GM21423 (cell line): Measurements from ENCODE around the gene PHYKPL.

Experiments used
- ATAC-seq: cut with Tn5 transposase; IDR thresholded peaks from one replicate; pipeline ENCODE4 v1.9.1; 2021; ENCODE audit warnings: mild to moderate bottlenecking, moderate library complexity; ENCODE audit not compliant: unreplicated experiment

The PHYKPL gene

DNA sequence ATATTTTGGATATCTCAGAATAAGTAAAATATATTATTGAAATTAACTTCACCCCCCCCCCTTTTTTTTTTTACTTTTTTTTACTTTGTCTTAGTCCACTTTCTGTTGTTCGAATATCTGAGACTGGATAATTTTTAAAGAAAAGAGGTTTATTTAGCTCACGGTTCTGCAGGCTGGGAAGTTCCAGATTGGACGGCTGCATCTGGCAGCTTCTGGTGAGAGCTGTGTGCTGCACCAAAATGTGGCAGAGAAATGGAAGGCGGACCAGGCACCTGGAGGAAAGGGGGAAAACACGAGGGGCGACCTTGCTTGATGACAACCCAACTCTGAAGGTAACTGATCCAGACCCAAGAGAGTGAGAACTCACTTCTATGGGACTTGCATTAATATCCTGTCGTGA, 39.8 kb downstream of the PHYKPL start:
- ATAC-seq: no peak

DNA sequence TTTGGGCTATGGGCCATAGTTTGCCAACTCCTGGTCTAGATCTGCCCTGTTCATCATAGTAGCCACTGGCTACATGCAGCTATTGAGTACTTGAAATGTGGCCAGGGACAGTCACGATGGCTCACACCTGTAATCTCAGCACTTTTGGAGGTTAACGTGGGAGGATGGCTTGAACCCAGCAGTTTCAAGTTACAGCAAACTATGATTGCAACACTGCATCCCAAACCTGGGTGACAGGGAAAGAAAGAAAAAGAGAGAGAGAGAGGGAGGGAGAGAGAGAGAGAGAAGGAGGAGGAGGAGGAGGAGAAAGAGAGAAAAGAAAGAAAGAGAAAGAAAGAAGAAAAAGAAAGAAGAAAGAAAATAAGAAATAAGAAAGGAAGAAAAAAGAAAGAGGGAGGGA, 40.4 kb downstream of the PHYKPL start:
- ATAC-seq: no peak

DNA sequence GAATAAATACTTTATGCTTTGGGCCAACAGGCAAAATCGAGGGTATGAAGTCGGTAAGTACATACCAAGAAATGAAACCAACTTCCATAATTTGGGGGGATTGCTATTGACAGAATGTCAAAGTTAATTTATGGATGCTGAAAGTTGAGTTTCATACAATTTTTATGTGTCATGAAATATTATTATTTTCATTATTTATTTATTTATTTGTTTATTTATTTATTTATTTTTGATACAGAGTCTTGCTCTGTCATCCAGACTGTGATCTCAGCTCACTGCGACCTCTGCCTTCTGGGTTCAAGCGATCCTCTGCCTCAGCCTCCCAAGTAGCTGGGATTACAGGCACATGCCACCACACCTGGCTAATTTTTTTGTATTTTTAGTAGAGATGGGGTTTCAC, 40.9 kb downstream of the PHYKPL start:
- no peak for ATAC-seq

DNA sequence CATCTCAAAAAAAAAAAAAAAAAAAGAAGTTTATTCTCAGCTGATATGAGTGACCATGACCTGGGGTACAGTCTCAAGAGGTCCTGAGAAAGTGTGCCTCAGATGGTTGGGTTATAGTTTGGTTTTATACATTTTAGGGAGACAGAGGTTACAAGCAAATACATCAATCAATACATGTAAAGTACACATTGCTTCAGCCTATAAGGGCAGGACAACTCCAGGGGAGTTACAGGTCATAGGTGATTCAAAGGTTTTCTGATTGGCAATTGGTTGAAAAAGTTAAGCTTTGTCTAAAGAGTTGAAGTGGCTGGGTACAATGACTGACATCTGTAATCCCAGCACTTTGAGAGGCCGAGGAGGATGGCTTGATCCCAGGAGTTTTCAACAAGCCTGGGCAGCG, 43.2 kb downstream of the PHYKPL start:
- no peak for ATAC-seq

DNA sequence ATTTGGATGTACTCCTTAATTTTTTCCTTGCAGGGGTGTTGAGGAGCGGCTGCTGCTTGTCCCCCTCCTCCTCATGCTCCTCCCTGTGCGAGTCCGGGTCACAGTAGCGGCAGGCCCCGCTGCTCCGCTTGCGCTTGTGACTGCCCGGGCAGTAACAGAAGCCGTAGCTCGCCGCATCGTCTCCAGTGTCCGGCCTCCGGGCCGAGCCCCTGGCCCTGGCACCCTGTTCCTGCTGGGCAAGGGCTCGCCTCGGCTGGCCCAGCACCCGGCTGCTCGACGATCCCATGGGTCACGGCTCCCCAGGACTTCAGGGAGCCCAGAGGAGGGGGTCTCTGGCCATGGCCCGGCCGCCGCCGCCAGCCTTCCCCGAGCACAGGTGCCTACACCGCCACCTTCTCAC, 45.6 kb downstream of the PHYKPL start, which contains the start of gene GMCL2:
Gene GMCL2, minus strand, starts transcription at position 358 of the 400 bp plus-strand sequence. Its CDS starts 72 bp downstream, at position 286.
- no peak for ATAC-seq

DNA sequence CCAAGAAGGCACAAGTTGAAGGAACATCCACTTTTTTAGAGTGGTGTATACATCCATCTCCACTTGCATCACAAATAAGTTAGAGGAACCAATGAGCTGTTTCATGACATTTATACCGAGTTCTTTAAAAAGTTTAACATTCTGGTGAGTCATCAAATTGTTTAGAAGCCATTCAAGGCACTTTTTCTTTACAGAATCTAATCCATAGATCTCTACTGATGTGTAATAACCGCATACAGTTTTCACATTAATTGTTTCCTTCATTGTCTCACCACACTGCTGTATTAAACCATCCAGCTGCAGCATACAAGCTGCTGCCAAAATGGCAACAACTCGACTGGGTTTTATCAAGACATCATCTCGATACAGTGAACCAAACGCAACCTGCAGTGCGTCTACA, 46.2 kb downstream of the PHYKPL start:
- no peak for ATAC-seq

DNA sequence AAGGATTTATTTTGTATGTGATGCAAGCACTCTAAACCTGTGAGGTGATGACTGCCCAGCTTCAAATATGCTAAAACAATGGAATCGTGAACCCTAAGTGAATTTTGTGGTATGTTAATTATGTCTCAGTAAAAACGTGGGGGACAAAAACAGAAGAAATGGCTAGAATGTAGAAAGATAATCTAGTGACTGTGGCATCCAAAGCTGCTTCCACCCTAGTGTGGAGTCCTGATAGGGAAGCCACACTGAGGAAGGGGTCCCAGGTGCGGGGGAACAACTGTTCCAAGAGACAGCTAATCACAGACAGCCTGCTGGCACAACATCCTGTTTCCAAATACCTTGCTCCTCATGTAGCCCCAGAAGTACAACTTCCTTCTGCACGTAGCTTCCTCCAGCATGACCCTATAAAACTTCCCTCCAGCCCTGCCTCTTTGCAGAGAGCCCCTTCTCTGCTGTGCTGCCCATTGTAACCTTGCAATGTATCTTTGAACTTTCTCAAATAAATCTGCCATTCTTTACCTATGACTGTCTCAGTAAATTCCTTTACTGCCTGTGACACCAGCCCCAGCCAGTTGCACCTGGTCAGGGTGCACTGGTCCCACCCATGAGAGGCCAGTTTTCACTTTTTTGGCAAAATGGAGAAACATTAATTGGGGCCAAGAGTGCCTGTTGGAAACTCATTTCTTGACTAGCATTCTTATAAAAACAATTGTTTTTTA, 50.3 kb downstream of the PHYKPL start:
- no peak for ATAC-seq

DNA sequence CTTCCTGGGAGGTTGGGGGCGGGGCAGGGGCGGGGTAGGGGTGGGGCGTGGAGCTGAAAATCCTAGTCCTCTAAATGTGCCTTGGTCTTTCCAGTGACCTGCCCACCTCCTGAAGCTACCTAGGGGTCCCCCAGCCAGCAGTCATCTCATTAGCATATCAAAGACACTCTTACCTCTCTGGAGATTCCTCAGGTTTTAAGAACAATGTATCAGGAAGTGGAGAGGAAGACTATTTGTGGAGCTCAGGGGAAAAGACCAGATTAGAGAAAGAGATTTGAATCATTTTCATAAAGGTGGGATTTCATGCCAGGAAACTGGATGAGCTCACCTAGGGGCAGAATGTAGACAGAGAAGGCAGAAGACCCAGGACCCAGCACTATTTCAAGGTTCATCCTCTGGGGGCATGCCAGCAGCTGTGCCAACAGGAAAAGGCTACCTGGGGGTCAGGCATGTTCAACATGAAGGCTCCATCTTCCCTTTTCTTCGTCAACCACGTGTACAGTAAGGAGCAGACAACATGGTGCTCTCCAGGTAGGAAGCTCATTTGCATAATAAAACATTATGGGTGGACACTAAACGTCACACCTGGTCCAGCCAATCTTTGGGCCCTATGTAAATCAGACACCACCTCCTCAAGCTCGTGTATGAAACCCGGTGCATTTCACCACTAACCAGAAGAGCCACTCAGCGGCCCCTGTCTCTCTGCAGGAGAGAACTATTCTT, 52.3 kb downstream of the PHYKPL start:
- ATAC-seq: no peak

DNA sequence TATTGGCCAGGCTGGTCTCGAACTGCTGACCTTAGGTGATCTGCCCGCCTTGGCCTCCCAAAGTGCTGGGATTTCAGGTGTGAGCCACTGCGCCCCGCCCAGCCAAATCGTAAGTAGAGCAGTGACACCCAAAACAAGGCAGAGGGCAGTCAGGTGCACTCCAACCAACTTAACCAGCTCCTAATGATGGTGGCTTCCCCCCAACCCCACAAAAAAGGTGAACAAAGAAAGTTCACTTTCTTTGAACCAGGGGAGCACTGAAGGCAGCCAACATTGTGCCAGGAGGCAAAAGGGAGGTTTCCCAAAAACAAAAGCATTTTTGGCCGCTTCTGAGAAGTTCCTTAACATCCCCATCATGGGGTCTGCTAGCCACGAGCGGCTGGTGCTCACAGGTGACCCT, 55.0 kb downstream of the PHYKPL start:
- no peak for ATAC-seq

DNA sequence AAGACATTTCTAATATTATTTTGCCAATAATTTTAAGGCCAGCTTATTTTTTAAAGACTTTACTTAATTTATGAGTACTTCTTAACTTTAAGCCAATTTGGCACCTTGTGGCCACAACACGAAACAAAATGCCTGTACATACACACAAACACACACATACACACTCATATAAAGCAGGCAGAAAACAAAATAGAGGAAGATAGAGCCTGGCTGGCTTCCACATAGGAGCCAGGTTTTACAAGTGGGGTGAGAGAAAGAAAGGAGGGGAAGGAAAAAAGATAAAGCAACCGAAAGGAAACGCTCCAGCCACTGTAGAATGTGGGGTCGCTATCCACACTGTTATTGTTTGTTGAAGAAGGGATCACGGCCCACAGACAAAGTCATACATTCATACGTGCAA, 55.8 kb downstream of the PHYKPL start:
- ATAC-seq: no peak

DNA sequence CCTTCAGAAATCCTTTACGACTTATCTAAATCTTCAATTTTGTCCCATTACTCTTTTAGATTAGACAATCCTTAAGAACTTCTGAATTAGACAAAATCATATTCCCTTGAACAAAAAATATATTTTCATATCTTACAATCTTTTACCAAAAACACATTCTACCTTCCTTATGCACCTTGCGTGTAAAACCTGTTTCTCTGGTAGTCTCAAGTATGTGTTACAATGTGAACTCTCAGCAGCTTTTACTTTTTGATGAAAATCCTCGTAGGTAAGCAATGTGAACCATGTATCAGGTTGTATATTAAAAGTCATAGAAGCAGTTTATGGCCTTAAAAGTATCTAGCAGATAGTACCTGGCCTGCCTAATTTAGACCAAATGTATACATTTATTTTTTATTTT, 58.1 kb downstream of the PHYKPL start:
- no peak for ATAC-seq

DNA sequence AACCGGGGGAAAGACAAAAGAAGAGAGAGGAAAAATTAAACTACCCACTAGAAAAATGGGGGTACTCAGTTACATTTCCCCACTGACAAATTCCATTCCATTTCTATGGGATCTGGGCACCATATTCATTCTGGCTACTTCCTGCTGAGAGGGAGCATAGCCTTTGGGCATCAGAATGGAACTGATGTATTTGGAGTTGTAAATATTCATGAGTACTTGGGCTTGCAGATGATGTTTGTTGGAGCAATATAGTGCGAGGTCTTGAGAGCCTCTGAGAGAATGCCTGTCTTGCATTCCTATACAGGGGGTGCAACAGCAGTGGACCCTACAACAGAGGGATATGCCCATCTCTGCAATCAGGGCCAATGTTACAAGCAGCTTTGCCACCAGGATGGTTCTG, 62.1 kb downstream of the PHYKPL start:
- no peak for ATAC-seq

DNA sequence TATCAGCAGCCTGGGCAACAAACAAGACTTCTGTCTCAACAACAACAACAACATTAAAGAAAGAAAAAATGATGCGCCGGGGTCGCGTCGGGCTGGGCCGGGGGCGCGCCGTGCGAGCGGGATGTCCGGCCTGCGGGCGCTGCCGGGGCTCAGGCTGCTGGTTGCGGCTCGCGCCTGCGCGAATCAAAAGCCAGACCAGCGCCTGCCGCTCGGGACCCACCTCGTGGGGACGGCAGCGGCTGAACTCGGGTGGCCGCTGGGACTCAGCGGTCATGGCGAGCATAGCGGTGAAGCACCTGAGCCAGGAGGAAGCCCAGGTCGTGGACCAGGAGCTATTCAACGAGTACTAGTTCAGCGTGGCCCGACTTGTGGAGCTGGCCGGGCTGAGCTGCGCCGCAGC, 67.0 kb downstream of the PHYKPL start:
- ATAC-seq: no peak

DNA sequence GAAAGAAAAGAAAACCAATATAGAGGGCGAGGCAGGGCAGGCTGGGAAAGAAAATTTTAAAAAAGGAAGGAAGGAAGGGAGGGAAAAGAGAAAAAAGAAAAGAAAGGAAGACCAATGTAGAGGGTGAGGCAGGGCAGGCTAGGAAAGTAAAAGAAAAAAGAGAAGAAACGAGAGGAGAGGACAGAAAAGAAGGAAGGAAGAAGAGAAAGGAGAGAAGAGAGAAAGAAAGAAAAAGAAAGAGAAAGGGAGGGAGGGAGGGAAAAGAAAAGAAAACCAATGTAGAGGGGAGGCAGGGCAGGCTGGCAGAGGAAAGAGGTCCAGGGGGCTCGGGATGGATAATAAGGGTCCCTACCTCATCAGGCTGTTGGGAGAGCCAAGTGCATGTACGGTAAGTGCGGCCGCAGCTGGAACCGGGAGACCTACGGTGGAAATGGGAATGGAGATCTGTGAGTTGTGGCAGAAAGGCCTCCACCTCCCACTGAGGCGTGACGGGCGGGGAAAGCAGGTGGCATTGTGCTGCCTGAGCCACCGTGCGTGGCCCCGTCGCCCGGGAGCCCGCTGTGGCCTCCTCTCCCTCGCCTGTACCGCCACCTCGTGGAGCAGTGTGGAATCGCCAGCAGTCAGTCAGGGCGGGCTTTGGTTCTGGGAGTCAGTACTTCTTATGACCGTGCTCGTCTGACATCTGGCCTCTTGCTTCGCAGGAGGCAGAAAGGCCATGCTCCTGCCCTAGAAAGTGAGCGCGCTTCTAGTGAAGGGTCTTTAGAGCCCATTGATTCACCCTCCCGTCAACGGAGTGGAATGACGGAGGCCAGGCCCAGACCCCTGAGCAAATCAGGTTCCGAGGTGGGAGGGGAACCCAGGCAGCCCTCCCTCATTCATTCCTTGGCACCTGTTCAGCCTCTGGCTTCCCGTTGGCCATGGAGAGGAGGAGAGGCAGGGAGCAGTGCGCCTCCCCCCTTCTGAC, 68.5 kb downstream of the PHYKPL start:
- peak; percentile 96 for ATAC-seq

DNA sequence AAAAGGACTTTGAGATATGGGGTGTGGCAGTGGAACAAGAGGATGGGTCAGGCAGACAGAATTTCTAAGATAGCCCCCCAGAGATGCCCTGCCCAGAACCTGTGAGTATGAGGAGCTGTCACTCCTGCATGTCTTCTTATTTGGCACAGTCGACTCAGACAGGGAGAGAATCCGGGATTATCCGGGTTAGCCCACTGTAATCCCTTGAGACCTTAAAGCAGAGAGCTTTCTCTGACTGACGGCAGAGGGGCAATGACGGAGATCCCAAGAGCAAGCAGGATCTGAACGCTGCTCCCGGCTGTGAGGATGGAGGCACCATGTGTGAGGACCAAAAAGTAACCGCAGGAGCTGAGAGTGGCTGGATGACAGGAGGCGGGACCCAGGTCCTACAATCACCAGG, 70.1 kb downstream of the PHYKPL start:
- ATAC-seq: no peak

DNA sequence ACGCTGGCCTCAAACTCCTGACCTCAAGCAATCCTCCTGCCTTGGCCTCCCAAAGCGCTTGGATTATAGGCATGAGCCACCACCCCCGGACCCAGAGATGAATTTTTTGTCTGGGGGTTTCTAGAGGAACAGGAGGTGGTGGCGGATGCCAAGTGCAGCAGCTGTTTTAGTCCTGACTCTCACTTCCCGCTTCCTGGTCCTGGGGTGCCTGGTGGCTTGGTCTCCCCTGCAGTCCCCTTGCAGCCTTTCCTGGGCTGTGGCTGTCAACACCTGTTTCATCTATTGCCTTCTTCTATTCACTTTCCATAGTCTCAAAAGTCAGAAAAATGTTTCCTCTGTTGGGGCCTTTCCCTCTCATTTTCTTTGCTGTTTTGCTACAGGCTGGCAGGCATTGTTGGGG, 72.4 kb downstream of the PHYKPL start:
- ATAC-seq: no peak
